ENCODE data around the gene AFF2.

Gene AFF2

GRCh38 chrX:148567229-148567628 lies 66.8 kb downstream of the AFF2 start:
- Histone ChIP-seq H3K27me3 (ENCODE audit: insufficient read depth, poor library complexity, severe bottlenecking) (no peaks in the 10 kb centered on the region), H3K36me3 (ENCODE audit: low read depth) (no peaks in the 10 kb centered on the region), H3K27ac (ENCODE audit: poor library complexity, severe bottlenecking) (no peak overlapping the region), H3K4me3 (ENCODE audit: severe bottlenecking) (no peak overlapping the region), H3K9me3 (ENCODE audit: severe bottlenecking) (no peaks in the 10 kb centered on the region), H3K4me1 (ENCODE audit: insufficient read depth, poor library complexity, severe bottlenecking) (no peaks in the 10 kb centered on the region)
- no peak for DNase-seq (ENCODE audit: low spot score)
- no peak for ATAC-seq (ENCODE audit: low read depth)
- TF ChIP-seq CTCF (IDR thresholded peaks at IDR 0.05; ENCODE audit: poor library complexity, severe bottlenecking) = no peak

GRCh38 chrX:148567779-148568178 lies 67.4 kb downstream of the AFF2 start:
- DNase-seq (ENCODE audit: low spot score) (no peak), ATAC-seq (ENCODE audit: low read depth) (no peak)
- Histone ChIP-seq H3K4me3 (ENCODE audit: severe bottlenecking) (no peak overlapping the region), H3K9me3 (ENCODE audit: severe bottlenecking) (no peaks in the 10 kb centered on the region), H3K27ac (ENCODE audit: poor library complexity, severe bottlenecking) (no peak overlapping the region), H3K27me3 (ENCODE audit: insufficient read depth, poor library complexity, severe bottlenecking) (no peaks in the 10 kb centered on the region), H3K4me1 (ENCODE audit: insufficient read depth, poor library complexity, severe bottlenecking) (no peaks in the 10 kb centered on the region), H3K36me3 (ENCODE audit: low read depth) (no peaks in the 10 kb centered on the region)
- no peak for TF ChIP-seq CTCF (IDR thresholded peaks at IDR 0.05; ENCODE audit: poor library complexity, severe bottlenecking)

GRCh38 chrX:148568763-148569162 lies 68.3 kb downstream of the AFF2 start:
- no peaks in the 10 kb centered on the region for H3K9me3 ChIP-seq (ENCODE audit: severe bottlenecking)
- DNase-seq (ENCODE audit: low spot score) (no peak), ATAC-seq (ENCODE audit: low read depth) (no peak)
- no peak overlapping the region for H3K4me3 ChIP-seq (ENCODE audit: severe bottlenecking)
- no peaks in the 10 kb centered on the region for H3K36me3 ChIP-seq (ENCODE audit: low read depth)
- H3K27ac ChIP-seq (ENCODE audit: poor library complexity, severe bottlenecking) = no peak overlapping the region
- no peak for TF ChIP-seq CTCF (IDR thresholded peaks at IDR 0.05; ENCODE audit: poor library complexity, severe bottlenecking)
- H3K27me3 ChIP-seq (ENCODE audit: insufficient read depth, poor library complexity, severe bottlenecking) = no peaks in the 10 kb centered on the region
- H3K4me1 ChIP-seq (ENCODE audit: insufficient read depth, poor library complexity, severe bottlenecking) = no peaks in the 10 kb centered on the region

- TF ChIP-seq CTCF (IDR thresholded peaks at IDR 0.05; ENCODE audit: poor library complexity, severe bottlenecking) = no peak
- ATAC-seq (ENCODE audit: low read depth) (no peak), DNase-seq (ENCODE audit: low spot score) (no peak)
- H3K4me3 ChIP-seq (ENCODE audit: severe bottlenecking) = no peak overlapping the region
- no peak overlapping the region for H3K27ac ChIP-seq (ENCODE audit: poor library complexity, severe bottlenecking)
- H3K36me3 ChIP-seq (ENCODE audit: low read depth) = no peaks in the 10 kb centered on the region
- H3K4me1 ChIP-seq (ENCODE audit: insufficient read depth, poor library complexity, severe bottlenecking) = no peaks in the 10 kb centered on the region
- H3K27me3 ChIP-seq (ENCODE audit: insufficient read depth, poor library complexity, severe bottlenecking) = no peaks in the 10 kb centered on the region
- H3K9me3 ChIP-seq (ENCODE audit: severe bottlenecking) = no peaks in the 10 kb centered on the region
These were observed 71.9 kb downstream of the AFF2 start for GRCh38 chrX:148572337-148572736.

- no peak for TF ChIP-seq CTCF (IDR thresholded peaks at IDR 0.05; ENCODE audit: poor library complexity, severe bottlenecking)
- no peaks in the 10 kb centered on the region for H3K4me1 ChIP-seq (ENCODE audit: insufficient read depth, poor library complexity, severe bottlenecking)
- ATAC-seq (ENCODE audit: low read depth) = no peak
These were observed 72.7 kb downstream of the AFF2 start for GRCh38 chrX:148573119-148573518.

More at GRCh38 chrX:148573119-148573518, 72.7 kb downstream of the AFF2 start:
- Histone ChIP-seq H3K36me3 (ENCODE audit: low read depth) (no peaks in the 10 kb centered on the region), H3K27me3 (ENCODE audit: insufficient read depth, poor library complexity, severe bottlenecking) (no peaks in the 10 kb centered on the region), H3K9me3 (ENCODE audit: severe bottlenecking) (no peaks in the 10 kb centered on the region), H3K27ac (ENCODE audit: poor library complexity, severe bottlenecking) (no peak overlapping the region), H3K4me3 (ENCODE audit: severe bottlenecking) (no peak overlapping the region)
- DNase-seq (ENCODE audit: low spot score) = no peak

All from RWPE2 (cell line).